Fibroblast of skin of abdomen (primary cell): ENCODE results near the gene URB1.

Experiments
- DNase-seq: peaks from one replicate; pipeline ENCODE4 v3.0.0-alpha.2; 2013

URB1 gene

DNA sequence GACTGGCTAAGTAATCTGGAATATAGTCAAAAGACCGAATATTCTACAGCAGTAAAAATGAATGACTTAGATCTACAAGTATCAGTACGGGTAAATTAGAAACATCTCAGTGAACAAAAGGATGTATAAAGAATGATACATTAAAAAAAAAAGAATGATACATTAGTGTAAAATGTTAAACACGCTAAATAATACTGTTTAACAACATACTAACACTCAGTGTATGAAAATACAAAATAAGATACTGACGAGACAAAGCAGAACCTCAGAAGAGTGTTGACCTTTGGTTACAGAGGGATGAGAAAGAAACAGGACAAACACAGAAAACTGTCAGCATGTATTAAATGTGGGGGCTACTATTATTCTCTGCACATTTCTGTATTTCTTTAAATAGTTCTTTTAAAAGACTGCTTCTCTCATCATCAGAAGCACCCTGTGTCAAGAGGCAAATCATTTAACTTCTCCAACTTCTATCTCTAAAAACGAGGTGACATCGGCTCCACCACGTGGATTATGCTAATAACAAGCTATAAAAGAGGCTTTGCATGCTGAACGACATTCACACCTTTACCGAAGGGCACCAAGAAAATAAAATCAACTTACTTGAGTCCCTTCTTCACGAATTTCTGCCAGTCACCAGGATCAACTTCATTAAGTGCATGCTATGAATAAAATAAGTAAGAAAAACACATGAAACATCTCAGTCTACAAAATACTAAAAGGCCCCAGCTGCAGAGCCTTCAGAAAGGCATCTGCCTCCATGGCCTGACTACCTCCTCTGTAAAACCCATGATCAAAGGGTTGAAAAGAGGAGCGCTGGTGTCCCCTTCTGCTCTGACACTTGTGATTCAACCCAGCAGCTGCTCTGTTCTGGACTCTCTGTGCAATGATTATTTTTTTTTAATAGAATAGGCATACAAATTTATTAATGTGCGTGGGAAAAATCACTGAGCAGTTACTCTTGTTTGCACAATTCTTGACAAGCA is 51.7 kb downstream of the URB1 start:
- no peak for DNase-seq

DNA sequence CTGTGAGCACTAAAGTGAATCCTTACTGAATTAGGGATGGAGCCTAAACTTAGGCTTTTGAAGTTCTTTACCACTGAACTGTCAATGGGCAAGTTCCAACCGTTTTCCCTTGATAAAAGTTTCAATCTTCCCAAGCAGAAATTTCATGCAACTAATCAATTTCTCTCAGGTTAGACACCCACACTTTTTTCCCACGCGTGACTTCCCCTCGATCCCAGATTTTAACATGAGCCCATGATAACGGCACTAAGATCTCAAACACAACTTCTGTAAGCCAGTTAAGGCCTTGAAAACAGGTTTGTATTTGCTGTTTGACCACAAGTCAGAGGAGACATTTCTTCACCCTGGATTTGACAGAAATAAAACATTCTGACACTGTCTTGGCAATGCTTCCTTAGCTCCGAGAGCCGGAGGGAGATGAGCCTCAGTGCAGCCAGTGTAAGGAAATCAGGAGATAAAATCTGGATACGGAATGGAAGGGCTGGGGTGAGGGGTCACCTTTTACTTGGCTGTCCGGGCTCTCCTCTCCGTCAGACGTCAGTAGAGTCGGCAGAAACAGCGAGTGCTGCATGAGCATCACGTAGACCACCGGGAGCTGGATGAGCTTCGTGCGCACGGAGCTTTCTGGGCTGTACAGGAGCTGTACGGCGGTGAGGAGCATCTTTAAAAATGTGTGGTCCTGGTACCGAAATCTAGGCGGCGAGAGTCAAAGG is 54.4 kb downstream of the URB1 start:
- no peak for DNase-seq

DNA sequence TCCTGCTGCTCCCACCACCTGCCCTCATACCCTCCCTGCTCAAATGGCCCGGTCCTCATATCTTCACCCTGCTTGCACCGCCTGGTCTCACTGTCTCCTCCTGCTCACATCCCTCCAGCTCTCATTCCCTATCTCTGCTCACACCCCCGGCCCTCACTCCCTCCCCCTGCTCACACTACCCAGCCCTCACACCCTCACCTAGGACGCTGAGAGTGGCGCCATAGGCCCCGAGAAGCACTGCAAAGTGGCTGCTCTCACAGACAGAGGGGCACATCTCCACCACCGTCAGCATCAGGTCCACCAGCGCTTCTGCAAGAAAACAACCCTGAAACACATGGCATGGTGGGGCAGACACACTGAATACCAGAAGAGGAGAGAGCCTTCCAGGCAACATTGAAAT is 55.6 kb downstream of the URB1 start:
- no peak for DNase-seq

GRCh38 chr21:32336711-32337110 is 56.1 kb downstream of the URB1 start:
- DNase-seq, result peak; percentile 35

- DNase-seq, result no peak
These were observed 56.9 kb downstream of the URB1 start for GRCh38 chr21:32335601-32336575.

GRCh38 chr21:32334980-32335531 is 57.8 kb downstream of the URB1 start:
- DNase-seq, result peak; percentile 32

- DNase-seq, result no peak
These were observed 58.7 kb downstream of the URB1 start for GRCh38 chr21:32333953-32334673.

GRCh38 chr21:32332463-32332951 is 60.3 kb downstream of the URB1 start:
- DNase-seq, result no peak

DNA sequence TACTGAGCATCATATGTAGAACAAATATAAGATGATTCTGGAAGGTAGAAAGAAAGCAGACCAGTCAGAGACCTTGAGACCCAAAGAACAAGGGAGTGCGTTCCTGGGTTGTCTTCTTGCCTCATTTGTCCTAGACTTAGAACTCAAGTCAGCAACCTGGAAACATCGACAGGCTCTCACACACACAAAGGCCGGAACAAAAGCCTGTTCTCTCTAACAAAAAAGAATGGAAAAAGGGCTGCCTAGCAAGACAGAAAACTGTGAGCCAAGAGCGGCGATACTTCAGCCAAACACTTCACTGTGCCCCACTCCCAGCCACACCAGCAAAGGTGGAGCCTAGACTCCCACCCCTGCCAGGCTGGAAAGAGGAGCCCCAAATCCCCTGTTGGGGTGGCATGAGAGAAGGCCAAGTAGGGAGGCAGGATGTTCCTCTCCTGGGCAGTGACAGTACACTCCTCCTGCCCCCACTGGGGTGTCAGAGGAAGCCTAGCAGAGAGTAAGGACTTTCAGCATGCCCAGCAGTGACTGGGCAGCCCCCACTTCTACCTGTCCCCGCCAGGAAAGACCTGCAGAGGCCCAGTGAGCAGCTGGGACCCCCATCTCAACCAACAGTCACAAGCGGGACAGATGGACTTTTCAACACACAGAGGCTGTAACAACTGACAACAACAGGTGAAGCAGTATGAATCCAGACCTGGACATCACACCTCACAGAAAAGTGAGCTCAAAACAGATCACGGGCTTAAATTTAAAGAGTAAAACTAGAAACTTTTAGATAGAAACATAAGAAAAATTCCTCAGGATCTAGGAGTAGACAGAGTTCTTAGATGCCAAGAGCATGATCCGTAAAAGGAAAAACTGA is 61.1 kb downstream of the URB1 start:
- no peak for DNase-seq

- DNase-seq, result no peak
These were observed 62.0 kb downstream of the URB1 start for GRCh38 chr21:32330784-32331311.

- peak; percentile 38 for DNase-seq
These were observed 63.0 kb downstream of the URB1 start for GRCh38 chr21:32329776-32330175.

DNA sequence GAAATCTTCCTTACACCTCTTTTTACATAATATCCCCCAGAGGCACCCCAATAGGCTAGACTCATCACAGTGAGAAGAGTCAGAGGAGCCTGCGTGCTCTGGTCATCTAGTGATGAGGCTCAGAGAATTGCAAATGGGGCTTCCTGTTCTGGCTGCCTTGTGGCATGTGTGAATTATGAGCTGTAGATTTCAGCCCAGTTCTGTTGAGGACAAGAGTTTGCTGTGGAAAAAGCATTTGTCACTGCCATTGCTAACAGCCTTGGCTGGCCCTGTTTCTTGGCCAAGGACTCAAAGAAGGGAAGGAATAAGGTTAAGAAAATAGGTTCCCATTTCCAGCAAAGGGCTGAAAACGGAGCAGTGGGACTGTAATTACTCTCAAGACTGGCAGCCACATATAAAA is 63.5 kb downstream of the URB1 start:
- DNase-seq, result peak; percentile 52

- DNase-seq, result peak; percentile 37
These were observed 64.2 kb downstream of the URB1 start for GRCh38 chr21:32328595-32328994.

- DNase-seq, result no peak
These were observed 67.1 kb downstream of the URB1 start for GRCh38 chr21:32325706-32326105.

DNA sequence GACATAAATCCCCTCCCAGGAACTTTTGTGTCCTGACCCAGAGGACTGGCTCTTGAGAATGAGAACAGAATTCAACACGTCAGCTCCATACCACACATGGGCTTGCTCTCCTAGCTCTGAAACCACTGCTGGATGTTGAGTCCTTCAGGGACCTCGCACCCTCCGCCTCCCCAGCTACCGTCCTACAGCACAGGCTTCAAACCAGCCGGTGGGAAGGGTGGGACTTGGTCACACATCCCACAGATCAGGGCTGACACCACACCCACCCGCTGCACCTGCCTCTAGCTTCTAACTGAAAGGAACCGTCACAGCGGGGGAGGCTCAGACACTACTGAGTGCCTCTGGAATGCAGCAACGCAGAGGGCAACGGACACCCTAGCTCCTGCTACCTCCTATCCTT is 70.1 kb downstream of the URB1 start:
- no peak for DNase-seq

GRCh38 chr21:32322103-32322502 is 70.7 kb downstream of the URB1 start:
- no peak for DNase-seq

- DNase-seq, result no peak
These were observed 71.3 kb downstream of the URB1 start for GRCh38 chr21:32321480-32321879.

GRCh38 chr21:32320726-32321125 is 72.1 kb downstream of the URB1 start:
- no peak for DNase-seq

DNA sequence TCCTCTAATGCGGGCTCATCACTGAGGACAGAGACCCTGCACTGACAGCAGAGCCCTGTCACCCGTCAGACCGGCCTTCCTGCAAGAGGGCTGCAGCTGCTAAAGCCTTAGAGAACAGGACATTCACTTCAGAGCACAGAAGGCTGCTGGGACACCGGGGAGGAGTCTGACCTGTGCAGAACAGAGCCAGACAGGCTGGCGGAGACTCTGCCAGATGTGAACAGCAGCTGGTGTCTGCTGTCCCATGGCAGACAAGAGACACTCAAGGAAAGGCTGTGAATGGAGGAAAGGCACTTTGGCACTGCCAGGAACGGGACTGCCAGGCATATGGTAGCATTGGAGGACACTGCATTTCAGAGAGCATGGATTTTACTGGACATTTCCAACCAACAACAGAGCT is 72.8 kb downstream of the URB1 start:
- no peak for DNase-seq

- DNase-seq, result no peak
These were observed 73.8 kb downstream of the URB1 start for GRCh38 chr21:32319012-32319411.
